HCT116 (cell line): ENCODE data around the gene CCDC197. TPM values are rescaled to one million over a fixed set of nuclear protein-coding genes. Genes with fewer than 3 reads are reported as not detected.

ENCODE experiments used
- ATAC-seq: fragments of 200-7000 bp; cut with Tn5 transposase; 2 replicates; pipeline ENCODE4 v1.9.1; 2020; ENCODE audit warnings: mild to moderate bottlenecking, moderate library complexity
- BruUV-seq: library from RNA; stranded (reverse); fragments of 400-500 nt; replicated peaks from 2 replicates; lab custom pipeline; 2021; lab: Mats Ljungman, UMichigan
- CTCF ChIA-PET: fragments of 300-600 bp; sonication (Branson Sonifier 250); formaldehyde crosslinking; loops from one replicate; lab custom pipeline; 2021; ENCODE audit warnings: antibody characterized with exemption; lab: Charles Lee
- POLR2A ChIA-PET: fragments of 300-600, 350-600 bp; sonication (Branson Sonifier 250); formaldehyde crosslinking; loops from one replicate; lab custom pipeline; 2021; ENCODE audit warnings: antibody characterized with exemption; lab: Charles Lee
- RAD21 ChIA-PET, 2 experiments: fragments of 300-600 bp; sonication (Branson Sonifier 250); formaldehyde crosslinking; loops; one replicate each; lab custom pipeline; 2023; ENCODE audit warnings: low total read pairs in 2 of 2; ENCODE audit not compliant: uncharacterized antibody in 2 of 2, unreplicated experiment in 2 of 2, low non-redundant PET in 1 of 2; lab: Charles Lee
- DNase-seq: peaks from one replicate; pipeline ENCODE4 v3.0.0-alpha.2; 2010; ENCODE audit warnings: low read depth, low spot score
- H2AFZ ChIP-seq: fragments of 200-600 bp; shearing (Covaris generic), sonication (generic); 2 replicates; pipeline ENCODE4 v1.6.1; 2017; ENCODE audit warnings: low read depth, mixed run types, mixed read lengths, antibody characterized with exemption, low read length; ENCODE audit not compliant: poor library complexity, severe bottlenecking
- H3K27ac ChIP-seq: 2 replicates; pipeline ENCODE4 v1.5.1; 2012; ENCODE audit warnings: low read depth, low read length
- H3K27me3 ChIP-seq: fragments of 200-600 bp; sonication (generic); 2 replicates; pipeline ENCODE4 v1.6.1; 2016; ENCODE audit warnings: mixed run types, low read length, mixed read lengths; ENCODE audit not compliant: insufficient read depth
- H3K36me3 ChIP-seq, 2 experiments: fragments of 200-500 bp in 1 of 2; fragments of 200-600 bp in 1 of 2; sonication (Bioruptor generic) in 1 of 2; sonication (generic) in 1 of 2; 2 replicates each; pipeline versions ENCODE4 v1.5.1 to v1.6.1; 2014 to 2016; ENCODE audit warnings: low read length in 2 of 2, inconsistent platforms in 1 of 2, mixed read lengths in 1 of 2, mixed run types in 1 of 2; ENCODE audit not compliant: insufficient read depth in 2 of 2, control insufficient read depth in 1 of 2
- H3K4me1 ChIP-seq, 2 experiments: fragments of 200-600 bp in 1 of 2; sonication (generic) in 1 of 2; 2 replicates each; pipeline versions ENCODE4 v1.5.1 to v1.6.1; 2012 to 2017; ENCODE audit warnings: low read length in 2 of 2, inconsistent platforms in 1 of 2, mild to moderate bottlenecking in 1 of 2, mixed read lengths in 1 of 2, mixed run types in 1 of 2, moderate library complexity in 1 of 2; ENCODE audit not compliant: insufficient read depth in 2 of 2, control insufficient read depth in 1 of 2
- H3K4me2 ChIP-seq: fragments of 200-600 bp; sonication (generic); 2 replicates; pipeline ENCODE4 v1.6.1; 2017; ENCODE audit warnings: mixed run types, low read length, mixed read lengths
- H3K4me3 ChIP-seq, 2 experiments: fragments of 200-600 bp in 1 of 2; sonication (generic) in 1 of 2; replicated peaks in 1 of 2; 2 replicates each; pipeline ENCODE4 v1.5.1; 2011 to 2016; ENCODE audit warnings: low read length in 2 of 2, control low read depth in 1 of 2, low read depth in 1 of 2, mild to moderate bottlenecking in 1 of 2, mixed read lengths in 1 of 2, mixed run types in 1 of 2
- H3K79me2 ChIP-seq: fragments of 200-600 bp; sonication (generic); 2 replicates; pipeline ENCODE4 v1.6.1; 2017; ENCODE audit warnings: mild to moderate bottlenecking, mixed run types, low read length, moderate library complexity, mixed read lengths; ENCODE audit not compliant: insufficient read depth
- H3K9ac ChIP-seq: fragments of 200-600 bp; sonication (generic); 2 replicates; pipeline ENCODE4 v1.6.1; 2016; ENCODE audit warnings: low read length, mixed read lengths
- H3K9me2 ChIP-seq: fragments of 200-600 bp; sonication (generic), shearing (Covaris generic); 2 replicates; pipeline ENCODE4 v1.6.1; 2017; ENCODE audit warnings: mixed run types, mild to moderate bottlenecking, moderate library complexity; ENCODE audit not compliant: insufficient read depth
- H3K9me3 ChIP-seq, 2 experiments: fragments of 200-500 bp in 1 of 2; fragments of 200-600 bp in 1 of 2; sonication (Bioruptor generic) in 1 of 2; sonication (generic) in 1 of 2; 2 replicates each; pipeline ENCODE4 v1.6.1; 2014 to 2017; ENCODE audit warnings: low read length in 2 of 2, mixed read lengths in 2 of 2, inconsistent platforms in 1 of 2, low read depth in 1 of 2, mild to moderate bottlenecking in 1 of 2, mixed run types in 1 of 2, moderate library complexity in 1 of 2; ENCODE audit not compliant: control insufficient read depth in 1 of 2, insufficient read depth in 1 of 2
- H4K20me1 ChIP-seq: fragments of 200-600 bp; sonication (generic), shearing (Covaris generic); 2 replicates; pipeline ENCODE4 v1.6.1; 2017; ENCODE audit warnings: mixed run types, mild to moderate bottlenecking, moderate library complexity; ENCODE audit not compliant: insufficient read depth
- CBX3 ChIP-seq: IDR thresholded peaks from 2 replicates; pipeline ENCODE4 v1.6.1; 2012; ENCODE audit warnings: low read depth
- EGR1 ChIP-seq: IDR thresholded peaks from 2 replicates; pipeline ENCODE4 v1.6.1; 2012; ENCODE audit warnings: low read depth
- ELF1 ChIP-seq: IDR thresholded peaks from 2 replicates; pipeline ENCODE4 v1.6.1; 2012; ENCODE audit warnings: low read depth, borderline replicate concordance
- SRF ChIP-seq: IDR thresholded peaks from 2 replicates; pipeline ENCODE4 v1.6.1; 2012; ENCODE audit warnings: low read depth
- TCF7L2 ChIP-seq: IDR thresholded peaks from 2 replicates; pipeline ENCODE4 v1.7.0; 2011; ENCODE audit warnings: borderline replicate concordance, inconsistent platforms; ENCODE audit not compliant: insufficient read depth, insufficient read length; ENCODE audit errors: extremely low read depth
- ZNF274 ChIP-seq: fragments of 200-500 bp; sonication (Bioruptor generic); IDR thresholded peaks from 2 replicates; pipeline ENCODE4 v1.6.1; 2014; ENCODE audit warnings: mild to moderate bottlenecking, low read depth, low read length, inconsistent platforms
- intact Hi-C: fragments of 100-400 bp; cut with micrococcal nuclease; formaldehyde crosslinking; loops from 2 replicates; pipeline ENCODE4 v1.10.0; 2022
- total RNA-seq: library from RNA; stranded (reverse); gene quantifications from one replicate; pipeline ENCODE4 v1.2.1, GENCODE V29; 2021; ENCODE audit not compliant: unreplicated experiment
- TF ChIP-seq, protein P1 (sequence below): IDR thresholded peaks from 2 replicates; pipeline ENCODE4 v1.6.1; 2012
- TF ChIP-seq, protein P2 (sequence below): IDR thresholded peaks from 2 replicates; pipeline ENCODE4 v1.6.1; 2012
- TF ChIP-seq, protein P3 (sequence below): IDR thresholded peaks from 2 replicates; pipeline ENCODE4 v1.6.1; 2012; ENCODE audit warnings: low read depth

The CCDC197 gene
- total RNA-seq, 1 experiment from 2014 or later: not detected

DNA sequence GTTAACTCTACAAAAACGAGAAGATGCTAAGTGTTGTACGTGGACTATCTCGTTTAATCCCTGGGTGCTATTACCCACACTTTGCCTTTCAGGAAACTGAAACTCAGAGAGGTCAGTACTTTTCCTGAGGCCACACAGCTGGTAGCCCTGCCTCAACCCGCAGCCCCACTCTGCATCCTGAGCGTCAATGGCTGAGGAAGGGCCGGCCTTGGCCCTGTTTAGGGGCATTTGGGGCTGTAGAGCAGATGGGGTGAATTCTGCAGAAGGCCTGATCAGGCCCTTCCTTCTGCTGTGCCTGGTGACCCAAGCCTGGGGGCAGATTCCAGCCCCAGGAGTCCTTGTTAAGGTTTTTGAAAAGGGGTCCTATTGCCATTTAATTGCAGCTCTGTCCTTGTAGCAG is 3.7 kb upstream of the CCDC197 start (continued):
- TF ChIP-seq SRF: no peak
- TF ChIP-seq, protein P1, sequence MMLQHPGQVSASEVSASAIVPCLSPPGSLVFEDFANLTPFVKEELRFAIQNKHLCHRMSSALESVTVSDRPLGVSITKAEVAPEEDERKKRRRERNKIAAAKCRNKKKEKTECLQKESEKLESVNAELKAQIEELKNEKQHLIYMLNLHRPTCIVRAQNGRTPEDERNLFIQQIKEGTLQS: no peak
- no peak for TF ChIP-seq TCF7L2
- TF ChIP-seq EGR1: no peak
- TF ChIP-seq, all 23 proteins: peak for 0

DNA sequence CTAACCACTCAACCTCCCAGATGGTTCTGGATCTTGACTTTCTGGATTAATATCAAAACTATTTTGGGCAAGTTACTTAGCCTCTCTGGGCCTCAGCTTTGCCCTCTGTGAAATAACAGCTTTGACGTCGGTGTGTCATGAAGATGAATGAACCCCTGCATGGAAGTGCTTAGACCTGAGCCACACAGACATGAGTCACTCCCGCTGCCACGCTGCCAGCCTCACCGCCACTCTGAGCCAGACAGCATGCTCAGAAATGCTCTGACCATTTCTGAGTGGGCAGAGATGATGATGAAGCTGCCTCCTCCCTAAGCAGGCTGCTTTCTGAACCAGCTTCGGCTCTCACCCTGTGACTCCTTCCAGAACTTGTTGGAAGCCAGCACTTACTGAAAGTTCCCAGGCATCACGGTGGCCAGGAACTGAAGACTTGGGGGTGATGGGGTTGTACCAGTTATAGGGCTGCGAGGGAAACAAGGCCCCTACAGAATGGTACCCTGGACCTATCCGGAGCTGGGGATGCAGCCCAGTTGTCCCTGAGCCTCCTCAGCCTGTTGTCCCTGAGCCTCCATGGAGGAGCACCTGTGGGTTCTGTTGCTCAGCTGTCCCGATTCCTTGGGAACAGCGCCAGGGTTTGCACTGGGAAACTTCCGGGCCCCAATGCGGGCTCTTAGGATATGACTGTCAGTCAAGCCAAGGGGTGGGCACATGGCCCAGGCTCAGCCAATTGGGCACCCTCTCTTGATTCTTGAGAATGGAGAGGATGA is 2.0 kb upstream of the CCDC197 start:
- ChIA-PET RAD21 (no interaction called here), POLR2A (no interaction called here)
- Histone ChIP-seq H3K4me1 (peaks cover 5 to 28% of the 10 kb centered on the region in 2 experiments; a peak in 3 of 4 replicates), H3K79me2 (no peaks in the 10 kb centered on the region), H3K27ac (no peak overlapping the region), H3K36me3 (no peaks in the 10 kb centered on the region), H3K9me2 (no peaks in the 10 kb centered on the region), H3K9ac (no peak overlapping the region), H3K4me3 (no peak overlapping the region)
- BruUV-seq: no TSS peak
- intact Hi-C loops: no loop called here
- DNase-seq: no peak
- TF ChIP-seq, protein P2, sequence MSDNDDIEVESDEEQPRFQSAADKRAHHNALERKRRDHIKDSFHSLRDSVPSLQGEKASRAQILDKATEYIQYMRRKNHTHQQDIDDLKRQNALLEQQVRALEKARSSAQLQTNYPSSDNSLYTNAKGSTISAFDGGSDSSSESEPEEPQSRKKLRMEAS: peak; percentile 48; the same call in 1 of the 2 replicates
- TF ChIP-seq ZNF274 (no peak), ELF1 (no peak), CBX3 (no peak)
- TF ChIP-seq, protein P3, sequence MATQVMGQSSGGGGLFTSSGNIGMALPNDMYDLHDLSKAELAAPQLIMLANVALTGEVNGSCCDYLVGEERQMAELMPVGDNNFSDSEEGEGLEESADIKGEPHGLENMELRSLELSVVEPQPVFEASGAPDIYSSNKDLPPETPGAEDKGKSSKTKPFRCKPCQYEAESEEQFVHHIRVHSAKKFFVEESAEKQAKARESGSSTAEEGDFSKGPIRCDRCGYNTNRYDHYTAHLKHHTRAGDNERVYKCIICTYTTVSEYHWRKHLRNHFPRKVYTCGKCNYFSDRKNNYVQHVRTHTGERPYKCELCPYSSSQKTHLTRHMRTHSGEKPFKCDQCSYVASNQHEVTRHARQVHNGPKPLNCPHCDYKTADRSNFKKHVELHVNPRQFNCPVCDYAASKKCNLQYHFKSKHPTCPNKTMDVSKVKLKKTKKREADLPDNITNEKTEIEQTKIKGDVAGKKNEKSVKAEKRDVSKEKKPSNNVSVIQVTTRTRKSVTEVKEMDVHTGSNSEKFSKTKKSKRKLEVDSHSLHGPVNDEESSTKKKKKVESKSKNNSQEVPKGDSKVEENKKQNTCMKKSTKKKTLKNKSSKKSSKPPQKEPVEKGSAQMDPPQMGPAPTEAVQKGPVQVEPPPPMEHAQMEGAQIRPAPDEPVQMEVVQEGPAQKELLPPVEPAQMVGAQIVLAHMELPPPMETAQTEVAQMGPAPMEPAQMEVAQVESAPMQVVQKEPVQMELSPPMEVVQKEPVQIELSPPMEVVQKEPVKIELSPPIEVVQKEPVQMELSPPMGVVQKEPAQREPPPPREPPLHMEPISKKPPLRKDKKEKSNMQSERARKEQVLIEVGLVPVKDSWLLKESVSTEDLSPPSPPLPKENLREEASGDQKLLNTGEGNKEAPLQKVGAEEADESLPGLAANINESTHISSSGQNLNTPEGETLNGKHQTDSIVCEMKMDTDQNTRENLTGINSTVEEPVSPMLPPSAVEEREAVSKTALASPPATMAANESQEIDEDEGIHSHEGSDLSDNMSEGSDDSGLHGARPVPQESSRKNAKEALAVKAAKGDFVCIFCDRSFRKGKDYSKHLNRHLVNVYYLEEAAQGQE: no peak
- TF ChIP-seq, all 23 proteins: peak for 1
- peak overlapping the region; percentile 53 for H2AFZ ChIP-seq
- no peaks in the 10 kb centered on the region for H3K27me3 ChIP-seq
- CTCF ChIA-PET: interaction anchor here (10.4 kb wide), 1 partner anchor 54 kb away, joined by 121 read pairs; no protein-coding TSS in a partner anchor
- ATAC-seq: peak; percentile 74
- H4K20me1 ChIP-seq: no peaks in the 10 kb centered on the region
- no peaks in the 10 kb centered on the region for H3K9me3 ChIP-seq
- peak overlapping the region; percentile 55 for H3K4me2 ChIP-seq
